OCI-M1 (cell line): ENCODE measurements around the gene EPHB2.
A peak's percentile ranks its signal among the peaks of the same experiment; 100 is the strongest.

Experiments
- DNase-seq: peaks from one replicate; lab custom pipeline; 2025; lab: John Stamatoyannopoulos, UW

EPHB2 gene

GRCh38 chr1:22886211-22886610 lies 175.6 kb downstream of the EPHB2 start:
- no peak for DNase-seq

GRCh38 chr1:22887491-22887890 lies 176.9 kb downstream of the EPHB2 start:
- no peak for DNase-seq

- DNase-seq: no peak
These were observed 177.9 kb downstream of the EPHB2 start for GRCh38 chr1:22888320-22889075.

GRCh38 chr1:22889213-22889827 lies 178.7 kb downstream of the EPHB2 start:
- peak; percentile 47 for DNase-seq

GRCh38 chr1:22892789-22893188 lies 182.2 kb downstream of the EPHB2 start:
- DNase-seq: no peak

GRCh38 chr1:22893292-22893691 lies 182.7 kb downstream of the EPHB2 start:
- no peak for DNase-seq

GRCh38 chr1:22895357-22895756 lies 184.7 kb downstream of the EPHB2 start:
- no peak for DNase-seq

- DNase-seq: no peak
These were observed 185.5 kb downstream of the EPHB2 start for GRCh38 chr1:22896184-22896583.

- no peak for DNase-seq
These were observed 189.8 kb downstream of the EPHB2 start for GRCh38 chr1:22900451-22900850.

GRCh38 chr1:22903113-22903512 lies 192.5 kb downstream of the EPHB2 start:
- no peak for DNase-seq

GRCh38 chr1:22906968-22907367 lies 196.3 kb downstream of the EPHB2 start:
- no peak for DNase-seq

- no peak for DNase-seq
These were observed 196.9 kb downstream of the EPHB2 start for GRCh38 chr1:22907528-22907927.

GRCh38 chr1:22908880-22909426 lies 198.3 kb downstream of the EPHB2 start:
- no peak for DNase-seq

GRCh38 chr1:22910286-22910685 lies 199.6 kb downstream of the EPHB2 start:
- DNase-seq: no peak

- no peak for DNase-seq
These were observed 200.5 kb downstream of the EPHB2 start for GRCh38 chr1:22910986-22911651.

GRCh38 chr1:22912311-22912710 lies 201.7 kb downstream of the EPHB2 start:
- DNase-seq: no peak

GRCh38 chr1:22913421-22914141 lies 202.9 kb downstream of the EPHB2 start:
- DNase-seq: no peak

GRCh38 chr1:22914156-22914555 lies 203.5 kb downstream of the EPHB2 start:
- no peak for DNase-seq

GRCh38 chr1:22914633-22915217 lies 204.1 kb downstream of the EPHB2 start:
- DNase-seq: no peak

- no peak for DNase-seq
These were observed 204.6 kb downstream of the EPHB2 start for GRCh38 chr1:22915231-22915630.

GRCh38 chr1:22915816-22916470 lies 205.3 kb downstream of the EPHB2 start:
- no peak for DNase-seq
